ENCODE data around the gene CDKAL1.
"Not testable (repeated sequence)": the region's sequence is repeated elsewhere in the genome, so short reads cannot be mapped to it uniquely, and the experiment has no call there.

Gene CDKAL1

DNA sequence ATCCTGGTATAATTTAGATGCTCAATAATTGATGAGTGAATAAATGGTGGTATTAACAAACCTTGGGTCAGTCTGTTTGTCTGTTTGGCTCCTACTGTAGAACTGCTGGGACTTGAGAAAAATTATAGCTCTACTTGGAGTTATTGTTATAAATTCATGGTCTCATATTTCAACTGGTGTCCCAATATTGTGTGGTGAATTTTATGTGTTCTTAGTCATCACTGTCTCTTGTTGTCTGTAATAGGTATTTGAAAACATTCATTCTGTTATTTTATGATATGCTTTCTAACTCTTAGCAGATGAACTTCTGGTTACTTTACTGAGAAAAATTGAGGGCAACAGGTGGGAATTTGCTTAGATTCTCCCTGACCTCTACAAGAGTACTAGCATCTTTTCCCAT lies 221.4 kb downstream of the CDKAL1 start:
- DNase-seq: no peak

DNA sequence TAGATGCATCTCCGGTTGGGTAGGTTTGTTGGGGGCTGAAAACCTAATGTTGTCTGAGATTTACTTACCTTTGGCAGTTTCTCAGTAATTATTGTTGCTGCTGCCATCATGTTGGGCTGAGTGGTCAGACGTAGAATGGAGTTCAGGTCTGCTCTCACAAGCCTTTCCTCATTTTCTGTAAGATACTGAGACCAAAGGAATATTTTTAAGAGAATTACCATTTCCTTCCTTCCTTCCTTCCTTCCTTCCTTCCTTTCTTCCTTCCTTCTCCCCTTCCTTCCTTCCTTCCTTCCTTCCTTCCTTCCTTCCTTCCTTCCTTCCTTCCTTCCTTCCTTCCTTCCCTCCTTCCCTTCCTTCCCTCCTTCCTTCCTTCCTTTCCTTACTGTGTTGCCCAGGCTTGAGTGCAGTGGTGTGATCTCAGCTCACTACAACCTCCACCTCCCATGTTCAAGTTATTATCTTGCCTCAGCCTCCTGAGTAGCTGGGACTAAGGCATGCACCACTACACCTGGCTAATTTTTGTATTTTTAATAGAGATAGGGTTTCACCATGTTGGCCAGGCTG lies 222.4 kb downstream of the CDKAL1 start:
- DNase-seq: not testable (repeated sequence)

DNA sequence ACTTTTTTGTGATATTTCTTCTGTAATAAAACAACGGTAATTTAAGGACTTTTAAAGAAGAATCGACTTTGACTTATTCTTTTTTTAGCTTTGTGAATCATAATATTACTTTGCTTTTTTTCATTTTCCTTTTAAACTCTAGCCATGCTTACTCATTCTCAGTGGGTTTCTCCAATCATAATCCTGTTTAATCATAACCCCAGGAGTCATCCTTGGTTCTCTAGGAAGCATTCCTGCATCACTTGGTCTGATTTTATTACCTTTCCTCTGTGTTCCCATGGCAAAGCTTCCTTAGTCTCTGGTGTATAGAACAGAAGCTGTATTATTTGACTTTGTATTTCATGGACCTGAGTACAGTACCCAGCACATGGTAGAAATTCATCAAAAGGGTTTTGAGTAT lies 223.5 kb downstream of the CDKAL1 start:
- DNase-seq: no peak

DNA sequence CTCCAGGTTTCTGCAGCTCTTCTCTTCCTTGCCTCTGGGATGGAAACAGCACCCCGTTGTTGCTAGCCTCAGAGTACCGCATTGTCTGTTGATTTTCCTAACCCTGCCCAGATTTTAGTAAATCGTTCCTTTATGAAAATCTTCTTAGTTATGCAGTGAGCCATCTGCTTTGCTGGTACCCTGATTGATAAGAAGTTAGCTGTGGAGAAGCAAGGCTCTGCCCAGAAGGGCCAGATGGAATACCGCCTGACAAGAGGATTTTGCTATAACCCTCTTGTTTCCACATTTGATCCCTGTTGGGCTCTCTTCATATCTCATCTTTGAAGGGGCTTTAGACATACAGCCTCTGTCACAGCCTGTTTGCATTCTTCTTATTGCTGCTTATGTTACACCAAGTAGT lies 229.0 kb downstream of the CDKAL1 start:
- no peak for DNase-seq

DNA sequence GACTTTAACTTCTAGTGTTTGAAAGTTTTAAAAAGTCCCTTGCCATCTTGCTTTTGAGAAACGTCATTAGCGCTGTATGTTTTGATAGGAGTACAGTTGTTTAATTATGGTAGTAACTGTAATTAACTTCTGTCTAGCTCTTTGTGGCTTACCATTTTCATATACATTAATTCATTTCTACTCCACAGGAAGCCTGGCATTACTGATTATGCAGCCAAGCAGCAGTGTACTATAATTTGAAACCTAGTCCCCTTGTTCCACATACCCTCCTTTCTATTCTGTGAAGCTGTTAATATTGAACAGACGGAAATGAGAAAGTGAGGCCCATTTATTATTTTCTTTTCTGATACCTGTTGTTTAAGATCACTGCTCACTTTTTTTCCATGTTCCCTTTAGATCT lies 235.4 kb downstream of the CDKAL1 start:
- no peak for DNase-seq

DNA sequence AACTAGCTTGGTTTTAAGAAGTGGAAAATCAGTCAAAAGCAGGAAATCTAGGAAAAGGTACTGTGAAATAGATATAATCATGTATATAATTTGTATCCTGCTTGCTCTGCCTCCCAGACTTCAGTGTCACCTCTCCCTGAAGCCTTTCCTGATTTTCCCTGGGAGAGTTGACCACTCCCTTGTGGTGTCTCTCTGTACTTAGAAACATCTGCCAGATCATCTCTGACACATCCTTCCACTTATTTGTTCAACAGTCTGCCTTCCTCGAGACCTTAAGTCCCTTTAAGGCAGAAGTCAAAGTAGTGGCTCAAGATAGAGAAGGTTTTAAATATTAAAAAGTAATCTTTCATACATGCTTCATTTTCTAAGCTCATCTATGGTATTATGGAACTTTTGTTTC lies 236.5 kb downstream of the CDKAL1 start:
- no peak for DNase-seq

DNA sequence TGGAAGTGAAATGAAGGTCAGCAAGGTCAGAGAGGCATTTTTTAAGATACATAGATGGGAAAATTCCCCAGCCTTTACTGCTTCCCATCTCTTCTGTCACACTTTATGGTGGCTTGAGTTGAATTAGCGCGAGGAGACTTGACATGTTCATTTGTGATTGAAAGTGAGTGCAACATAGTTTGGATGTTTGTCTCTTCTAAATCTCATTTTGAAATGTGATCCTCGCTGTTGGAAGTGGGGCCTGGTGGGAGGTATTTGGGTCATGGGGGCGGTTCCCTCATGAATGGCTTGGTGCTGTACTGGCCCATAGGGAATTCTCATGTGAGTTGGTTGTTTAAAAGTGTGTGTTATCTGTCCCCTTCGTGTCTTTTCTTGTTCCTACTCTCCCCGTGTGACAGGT lies 237.2 kb downstream of the CDKAL1 start:
- no peak for DNase-seq

DNA sequence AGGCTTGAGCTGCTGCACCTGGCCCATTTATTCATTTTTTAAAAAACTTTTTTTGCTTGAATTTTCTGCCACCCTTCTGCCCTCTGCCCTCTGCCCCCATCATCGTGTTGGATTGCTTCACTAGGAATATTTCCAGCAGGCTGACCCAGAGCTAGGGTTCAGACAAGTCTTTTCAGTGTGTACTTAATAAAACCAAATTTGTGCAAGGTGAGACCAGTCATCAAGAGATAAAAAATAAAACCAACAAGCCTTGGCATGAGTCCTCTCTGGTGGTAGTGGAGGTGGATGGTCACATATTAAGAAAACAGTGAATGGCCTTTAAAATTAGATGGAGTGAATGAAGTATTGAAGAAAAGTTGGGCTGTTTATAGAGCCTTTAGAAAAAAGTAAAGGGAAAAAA lies 239.6 kb downstream of the CDKAL1 start:
- no peak for DNase-seq

DNA sequence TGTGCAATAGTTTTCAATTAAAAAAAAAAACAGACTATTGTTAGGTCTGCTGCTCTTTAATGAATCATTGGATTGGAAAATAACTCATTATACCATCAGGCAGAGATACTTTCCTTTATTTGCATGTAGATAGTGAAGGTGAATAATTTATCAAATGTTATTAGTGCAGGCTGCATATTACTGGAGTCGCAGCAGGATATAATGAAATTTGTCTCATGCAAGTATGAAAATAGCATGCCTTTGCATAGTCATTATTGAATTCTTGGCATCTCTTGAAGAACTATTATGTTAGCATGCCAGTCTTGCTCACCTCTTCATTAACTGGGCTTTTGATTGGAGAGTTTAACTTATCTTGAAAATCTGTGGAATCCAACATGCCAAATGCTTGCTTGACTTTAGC lies 241.7 kb downstream of the CDKAL1 start:
- DNase-seq: no peak

DNA sequence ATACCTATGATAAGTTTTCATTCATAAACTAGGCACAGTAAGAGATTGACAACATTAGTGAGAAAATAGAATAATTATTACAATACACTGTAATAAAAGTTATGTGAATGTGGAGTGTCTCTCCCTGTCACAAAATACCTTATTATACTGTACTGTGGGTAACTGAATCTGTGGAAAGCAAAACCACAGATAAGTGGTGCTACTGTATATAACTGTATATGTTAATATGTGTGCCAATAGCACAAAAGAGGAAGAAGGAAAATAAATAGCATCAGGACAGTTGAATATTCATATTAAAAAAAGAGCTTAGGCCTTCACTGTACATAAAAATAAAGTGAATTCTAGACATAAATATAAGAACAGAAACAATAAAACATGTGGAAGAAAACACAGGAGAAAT lies 243.5 kb downstream of the CDKAL1 start:
- DNase-seq: no peak

DNA sequence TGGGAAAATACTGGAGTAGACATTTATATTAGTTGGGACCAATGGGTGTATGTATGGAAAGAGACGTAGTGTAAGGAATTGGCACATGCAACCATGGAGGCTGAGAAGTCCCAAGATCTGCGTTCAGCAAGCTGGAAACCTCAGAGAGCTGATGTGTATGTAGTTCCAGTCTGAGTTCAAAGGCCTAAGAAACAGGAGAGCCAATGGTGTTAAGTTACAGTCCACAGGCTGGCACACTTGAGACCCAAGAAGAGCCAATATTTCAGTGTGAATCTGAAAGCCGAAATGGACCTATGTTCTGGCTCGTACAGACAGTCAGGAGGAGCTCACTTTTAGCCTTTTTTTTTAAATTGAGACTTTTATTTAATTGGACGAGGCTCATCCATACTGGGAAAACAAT lies 244.2 kb downstream of the CDKAL1 start:
- DNase-seq: no peak

DNA sequence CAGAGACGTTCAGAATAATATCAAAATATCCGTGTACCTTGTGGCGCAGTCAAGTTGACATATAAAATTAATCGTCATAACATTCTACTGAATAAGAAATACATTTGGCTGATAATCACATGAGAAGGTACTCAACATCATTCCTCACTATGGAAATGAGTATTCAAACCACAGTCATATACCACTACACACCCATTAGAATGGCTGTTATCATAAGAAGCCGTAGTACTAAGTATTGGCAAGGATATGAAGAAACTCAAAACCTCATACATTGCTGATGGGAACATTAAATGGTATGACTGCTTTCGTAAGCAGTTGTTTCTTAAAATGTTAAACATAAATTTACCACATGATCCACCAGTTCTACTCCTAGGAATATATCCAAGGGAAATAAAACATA lies 244.7 kb downstream of the CDKAL1 start:
- DNase-seq: no peak

DNA sequence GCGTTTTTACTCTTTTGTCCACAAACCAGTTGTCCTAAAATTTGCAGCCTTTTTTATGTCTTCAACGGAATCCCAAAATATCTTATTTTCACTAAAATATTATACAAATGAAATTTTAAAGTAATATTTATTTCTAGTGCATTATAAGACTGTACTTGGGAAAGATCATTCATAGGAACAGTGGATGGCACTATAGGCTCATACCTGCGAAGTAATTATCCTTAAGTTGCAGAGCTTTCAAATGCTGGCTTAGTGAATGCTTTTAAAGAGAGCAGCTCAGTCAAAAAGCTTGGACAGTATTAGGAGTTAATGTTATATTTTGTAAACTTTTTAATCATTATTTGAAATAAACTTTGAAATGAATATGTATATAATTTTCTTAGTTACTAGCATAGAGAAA lies 254.9 kb downstream of the CDKAL1 start:
- no peak for DNase-seq

DNA sequence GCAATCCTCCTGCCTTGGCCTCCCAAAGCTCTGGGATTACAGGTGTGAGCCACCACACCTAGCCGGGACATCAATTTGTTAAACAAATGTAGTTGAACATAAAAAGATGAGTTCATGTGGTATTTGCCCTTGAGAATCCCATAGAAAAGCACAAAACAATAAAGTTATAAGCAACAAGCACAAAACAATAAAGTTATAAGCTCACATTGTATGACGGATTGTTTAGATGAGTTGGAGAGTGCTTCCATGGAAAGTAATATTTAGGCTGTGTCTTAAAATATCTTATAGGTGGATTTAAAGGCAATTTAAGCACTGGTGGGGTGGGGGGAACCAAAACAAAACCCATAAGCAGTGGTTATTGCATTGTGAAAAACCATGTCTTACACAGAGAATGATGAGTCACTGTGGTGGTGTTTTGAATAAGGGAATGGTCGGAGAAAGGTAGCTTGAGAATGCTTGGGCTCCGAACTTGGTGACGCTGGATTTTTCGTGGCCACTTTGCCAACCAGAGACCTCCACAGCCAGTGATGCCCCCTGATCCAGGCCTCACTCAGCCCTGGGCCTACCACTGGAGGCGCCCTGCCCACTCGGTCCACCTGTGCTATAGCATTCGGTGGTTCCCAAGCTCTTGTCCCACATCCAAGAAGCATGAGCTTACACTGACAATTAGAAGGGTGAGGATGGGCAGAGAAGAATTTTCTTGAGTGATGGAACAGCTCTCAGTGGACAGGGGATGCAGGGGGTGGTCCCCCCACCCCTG lies 256.0 kb downstream of the CDKAL1 start:
- no peak for DNase-seq

DNA sequence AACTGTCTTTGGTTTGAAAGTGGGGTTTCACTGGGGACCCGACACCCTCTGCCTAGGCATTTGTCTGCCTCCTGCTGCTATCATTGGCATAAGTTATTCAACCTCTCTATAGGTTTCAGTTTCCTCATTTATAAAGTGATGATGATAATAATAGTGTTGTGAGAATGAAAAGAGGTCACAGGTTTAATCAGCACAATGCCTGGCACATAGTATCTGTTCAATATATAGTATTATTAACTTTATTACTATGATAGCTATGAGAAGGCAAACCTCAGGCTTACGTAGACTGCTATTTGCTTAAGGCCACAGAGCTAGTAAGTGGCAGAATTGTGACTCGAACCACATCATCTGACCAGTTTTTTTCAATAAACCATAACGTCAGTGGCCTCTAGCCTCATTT lies 256.8 kb downstream of the CDKAL1 start:
- DNase-seq: no peak

DNA sequence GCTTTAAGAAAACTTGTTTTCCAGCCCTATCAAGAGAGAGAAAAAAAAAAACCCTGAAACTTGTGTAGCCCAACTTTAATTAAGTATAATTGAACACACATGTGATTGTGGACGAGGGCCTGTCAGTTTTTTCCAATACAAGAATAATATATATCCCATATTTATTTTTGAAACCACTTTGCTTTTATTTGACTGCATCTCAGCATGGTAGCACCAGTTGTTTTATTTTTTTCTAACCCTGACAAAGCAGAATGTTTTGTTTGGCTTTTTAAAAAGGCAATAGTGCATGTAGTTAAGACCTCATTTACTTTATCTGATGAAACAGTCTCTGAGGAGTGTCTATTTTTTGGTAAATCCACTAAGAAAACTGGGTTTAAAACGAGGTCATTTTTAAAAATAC lies 257.7 kb downstream of the CDKAL1 start:
- DNase-seq: no peak

DNA sequence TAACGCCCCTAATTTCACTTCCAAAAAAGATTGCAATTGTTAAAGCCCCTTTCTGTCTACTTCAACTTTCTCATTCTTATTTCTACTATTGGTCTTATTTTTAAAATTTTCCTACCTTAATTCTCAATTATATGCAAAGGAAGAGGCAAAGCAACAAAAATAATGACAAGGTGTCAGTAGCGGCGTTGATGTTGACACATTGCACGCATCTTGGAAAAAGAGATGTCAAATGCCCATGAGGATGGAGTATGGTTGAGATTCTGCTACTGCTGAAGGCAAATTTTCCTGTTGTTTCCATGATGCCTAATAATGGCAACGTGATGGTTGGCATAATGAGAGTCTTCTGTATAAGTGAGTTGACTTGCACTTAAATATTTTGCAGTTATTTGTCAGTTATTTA lies 258.9 kb downstream of the CDKAL1 start:
- no peak for DNase-seq

DNA sequence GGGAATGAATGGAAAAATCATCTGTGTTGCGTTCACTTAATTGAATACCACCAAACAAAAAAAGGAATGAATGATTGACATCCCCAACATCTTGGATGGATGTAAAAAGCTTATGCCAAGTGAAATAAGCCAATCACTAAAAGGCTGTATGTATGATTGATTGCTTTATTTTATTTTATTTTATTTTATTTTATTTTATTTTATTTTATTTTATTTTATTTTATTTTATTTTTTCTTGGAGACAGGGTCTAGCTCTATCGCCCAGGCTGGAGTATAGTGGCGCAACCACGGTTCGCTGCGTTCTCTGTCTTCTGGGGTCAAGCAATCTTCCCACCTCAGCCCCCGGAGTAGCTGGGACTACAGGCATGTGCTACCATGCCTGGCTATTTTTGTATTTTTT lies 263.3 kb downstream of the CDKAL1 start:
- DNase-seq: no peak

DNA sequence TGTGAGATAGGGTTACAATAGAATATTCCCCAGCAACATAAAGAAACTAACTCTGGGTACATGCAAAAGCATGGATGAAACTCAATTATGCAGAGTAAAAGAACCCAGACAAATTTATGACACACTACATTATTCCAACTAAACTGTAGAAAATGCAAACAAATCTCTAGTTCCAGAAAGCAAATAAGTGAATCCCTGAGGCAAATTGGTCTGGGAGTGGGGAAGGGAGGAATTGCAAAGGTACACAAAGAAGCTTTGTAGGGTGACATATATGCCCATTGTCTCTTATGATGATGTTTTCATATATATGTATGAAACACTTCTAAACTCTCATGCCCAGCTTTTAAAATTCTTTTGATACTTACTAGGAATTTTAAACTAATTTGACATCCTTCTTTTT lies 266.0 kb downstream of the CDKAL1 start:
- no peak for DNase-seq

DNA sequence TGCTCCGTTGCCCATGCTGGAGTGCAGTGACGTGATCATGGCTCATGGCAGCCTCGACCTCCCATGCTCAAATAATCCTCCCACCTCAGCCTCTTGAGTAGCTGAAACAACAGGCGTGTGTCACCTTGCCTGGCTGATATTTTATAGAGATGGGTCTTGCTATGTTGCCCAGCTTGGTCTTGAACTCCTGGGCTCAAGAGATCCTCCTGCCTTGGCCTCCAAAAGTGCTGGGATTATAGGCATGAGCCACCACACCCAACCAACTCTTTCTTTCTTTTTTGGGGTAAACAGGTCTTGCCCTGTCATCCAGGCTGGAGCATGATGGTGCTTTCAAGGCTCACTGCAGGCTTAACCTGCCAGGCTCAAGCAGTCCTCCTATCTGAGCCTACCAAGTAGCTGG lies 266.4 kb downstream of the CDKAL1 start:
- DNase-seq: no peak

DNA sequence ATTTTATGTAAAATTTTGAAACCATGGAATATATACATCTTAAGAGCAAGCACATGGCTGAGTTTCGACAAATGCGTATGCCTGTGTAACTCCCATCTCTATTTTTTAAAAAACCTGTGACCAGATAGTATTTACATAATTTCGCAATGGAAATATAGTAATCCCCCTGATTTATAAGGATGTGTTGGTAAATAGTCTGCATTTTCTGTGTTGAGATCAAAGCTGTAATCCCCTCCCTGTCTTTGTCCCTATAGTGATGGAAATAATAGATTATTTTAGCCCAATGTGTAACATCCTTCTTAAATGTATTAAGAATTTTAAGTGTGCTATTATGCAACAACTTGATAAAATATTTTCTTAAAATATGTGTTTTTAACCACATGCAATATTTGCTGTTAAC lies 267.3 kb downstream of the CDKAL1 start:
- DNase-seq: no peak

DNA sequence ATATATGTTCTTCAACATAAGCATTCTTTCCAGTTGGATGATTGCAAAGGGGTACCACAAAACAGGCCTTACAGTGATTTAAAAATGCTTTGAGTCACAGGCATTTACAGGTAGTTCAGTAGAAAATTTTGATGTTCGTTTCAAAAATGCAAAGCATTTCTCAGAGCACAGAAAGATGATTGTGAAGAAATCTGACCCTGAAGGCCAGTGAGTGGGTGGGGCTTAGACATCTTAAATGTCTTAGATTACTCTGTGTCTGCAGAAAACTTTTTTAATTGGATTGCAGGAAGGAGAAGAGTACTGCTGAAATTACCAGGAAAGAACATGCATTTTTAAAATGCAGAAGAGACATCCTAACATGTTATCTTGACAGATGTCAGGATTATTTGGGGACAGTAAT lies 268.3 kb downstream of the CDKAL1 start:
- no peak for DNase-seq

DNA sequence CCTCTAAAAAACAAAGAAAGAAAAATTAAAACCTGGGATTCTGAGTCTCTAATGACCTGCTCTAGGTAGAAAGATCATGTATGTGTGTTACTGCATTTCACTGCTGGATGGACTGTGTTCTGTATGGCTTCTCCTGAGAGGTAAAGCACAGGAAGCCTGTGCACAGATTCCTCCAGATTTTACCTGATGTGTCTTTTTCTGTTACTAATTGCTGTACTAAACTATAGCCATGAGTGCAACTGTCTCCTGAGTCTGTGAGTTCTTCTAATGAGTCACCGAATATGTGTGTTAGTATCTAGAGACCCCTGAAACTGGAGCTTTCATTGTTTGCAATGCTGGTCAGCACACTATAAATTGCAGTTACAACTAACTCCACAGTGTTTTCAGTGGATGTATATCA lies 270.8 kb downstream of the CDKAL1 start:
- DNase-seq: no peak

DNA sequence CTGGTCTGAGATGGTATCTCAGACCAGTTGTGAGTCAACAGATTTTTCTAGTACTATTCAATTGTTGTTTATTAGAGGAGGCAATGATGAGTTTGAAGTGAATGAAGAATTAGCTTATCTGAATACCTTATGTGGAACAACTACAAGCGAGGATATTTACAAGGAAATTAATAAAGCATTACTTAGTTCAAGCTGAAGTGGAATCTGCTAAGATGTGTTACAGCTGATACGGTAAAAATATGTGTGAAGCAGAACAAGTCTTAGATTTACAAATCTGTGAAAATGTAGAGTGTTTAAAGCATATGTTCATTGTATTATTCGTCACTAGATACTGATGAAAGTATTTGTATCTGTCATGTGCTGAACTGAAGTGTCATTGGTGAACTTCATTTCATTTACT lies 272.4 kb downstream of the CDKAL1 start:
- no peak for DNase-seq

DNA sequence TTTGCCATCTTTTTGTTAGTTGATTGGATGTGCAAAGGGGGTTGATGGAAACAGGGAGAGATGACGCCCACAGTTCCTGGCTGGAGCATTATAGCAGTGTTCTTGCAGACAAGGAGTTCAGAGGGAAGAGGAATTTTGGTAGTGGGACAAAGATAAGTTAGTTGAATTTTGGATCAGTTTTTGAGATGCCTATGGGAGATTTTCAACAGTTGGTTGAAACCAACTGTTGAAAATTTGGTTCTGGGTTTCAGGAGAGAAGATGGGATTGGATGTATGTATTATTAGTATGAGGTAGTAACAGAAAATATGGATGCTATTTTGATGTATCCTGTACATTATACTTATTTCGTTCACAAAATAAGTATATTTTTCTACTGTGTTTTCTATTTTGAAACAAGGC lies 274.2 kb downstream of the CDKAL1 start:
- no peak for DNase-seq
